Measurements from ENCODE around the gene RAD51AP1.
A peak's percentile ranks its signal among the peaks of the same experiment; 100 is the strongest.

Gene RAD51AP1

DNA sequence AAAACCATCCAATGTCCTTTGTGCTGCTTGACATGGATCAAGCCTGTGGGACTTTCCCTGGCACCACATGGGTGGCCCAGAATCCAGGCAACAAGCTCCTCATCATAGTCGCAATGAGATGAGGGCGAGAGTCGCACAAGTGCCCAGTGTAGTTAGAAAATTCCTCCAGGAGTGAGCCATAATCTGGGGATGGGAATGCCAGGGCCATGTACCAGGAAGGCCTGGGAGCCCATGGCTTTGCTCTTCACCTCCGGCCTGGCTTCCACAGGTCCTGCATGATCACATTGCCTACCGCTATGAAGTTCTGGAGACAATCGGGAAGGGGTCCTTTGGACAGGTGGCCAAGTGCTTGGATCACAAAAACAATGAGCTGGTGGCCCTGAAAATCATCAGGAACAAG, 57.2 kb downstream of the RAD51AP1 start:
- CTCF ChIA-PET: interaction anchor here (0.7 kb wide), 1 partner anchor 10 kb away, joined by 3 read pairs; no protein-coding TSS in a partner anchor

DNA sequence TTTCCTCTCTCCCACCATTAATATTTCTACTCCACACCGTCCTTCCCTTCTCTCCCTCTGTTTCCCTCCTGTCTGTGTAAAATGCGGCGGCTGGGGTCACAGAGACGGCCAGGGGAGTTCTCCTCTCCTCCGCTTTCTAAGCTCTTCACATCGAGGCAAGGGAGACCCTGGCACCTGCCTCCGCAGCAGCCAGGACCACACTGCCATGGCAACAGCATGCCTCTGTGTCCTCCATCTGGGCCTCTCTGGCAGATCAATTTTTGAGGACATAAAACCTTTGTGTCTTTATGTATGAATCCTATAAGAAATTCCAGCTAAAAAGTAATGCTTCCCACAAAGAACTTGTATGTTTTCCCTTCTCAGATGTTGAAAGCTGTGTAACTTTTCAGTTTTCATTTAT, 64.7 kb downstream of the RAD51AP1 start:
- TF ChIP-seq ELF4 (IDR thresholded peaks at IDR 0.05): no peak
- TF ChIP-seq FOXK2 (IDR thresholded peaks at IDR 0.05): no peak
- no peak for TF ChIP-seq ARNT (IDR thresholded peaks at IDR 0.05)
- no peak for TF ChIP-seq FOXA1 (IDR thresholded peaks at IDR 0.05)
- no peak for TF ChIP-seq TARDBP (IDR thresholded peaks at IDR 0.05)
- TF ChIP-seq SUZ12 (IDR thresholded peaks at IDR 0.05): no peak
- TF ChIP-seq, protein P1, sequence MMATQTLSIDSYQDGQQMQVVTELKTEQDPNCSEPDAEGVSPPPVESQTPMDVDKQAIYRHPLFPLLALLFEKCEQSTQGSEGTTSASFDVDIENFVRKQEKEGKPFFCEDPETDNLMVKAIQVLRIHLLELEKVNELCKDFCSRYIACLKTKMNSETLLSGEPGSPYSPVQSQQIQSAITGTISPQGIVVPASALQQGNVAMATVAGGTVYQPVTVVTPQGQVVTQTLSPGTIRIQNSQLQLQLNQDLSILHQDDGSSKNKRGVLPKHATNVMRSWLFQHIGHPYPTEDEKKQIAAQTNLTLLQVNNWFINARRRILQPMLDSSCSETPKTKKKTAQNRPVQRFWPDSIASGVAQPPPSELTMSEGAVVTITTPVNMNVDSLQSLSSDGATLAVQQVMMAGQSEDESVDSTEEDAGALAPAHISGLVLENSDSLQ (IDR thresholded peaks at IDR 0.05): no peak
- TF ChIP-seq LEF1 (IDR thresholded peaks at IDR 0.05; ENCODE audit: borderline replicate concordance): no peak
- no peak for TF ChIP-seq NFRKB (IDR thresholded peaks at IDR 0.05)
- TF ChIP-seq ZNF384 (IDR thresholded peaks at IDR 0.05): no peak
- ChIA-PET POLR2A (no interaction called here), CTCF (interaction anchor here (1.3 to 1.6 kb wide), 2 partner anchors 8 to 24 kb away, joined by 3 to 4 read pairs; no protein-coding TSS in a partner anchor)
- no peak for DNase-seq (ENCODE audit: extremely low spot score)

More for the DNA sequence above, 57.2 kb downstream of the RAD51AP1 start:
- POLR2A ChIA-PET: no interaction called here
- no peak for DNase-seq (ENCODE audit: extremely low spot score)
- no peak for TF ChIP-seq ZNF384 (IDR thresholded peaks at IDR 0.05)
- no peak for TF ChIP-seq FOXM1 (IDR thresholded peaks at IDR 0.05; ENCODE audit: borderline replicate concordance)
- TF ChIP-seq ARNT (IDR thresholded peaks at IDR 0.05): no peak
- TF ChIP-seq, protein P1 (IDR thresholded peaks at IDR 0.05): no peak
- no peak for TF ChIP-seq FOXA1 (IDR thresholded peaks at IDR 0.05)
- TF ChIP-seq SP1 (IDR thresholded peaks at IDR 0.05): no peak
- TF ChIP-seq NFRKB (IDR thresholded peaks at IDR 0.05): no peak
- no peak for TF ChIP-seq FOXK2 (IDR thresholded peaks at IDR 0.05)
- no peak for TF ChIP-seq CTBP1 (IDR thresholded peaks at IDR 0.05; ENCODE audit: borderline replicate concordance)
- no peak for TF ChIP-seq SUZ12 (IDR thresholded peaks at IDR 0.05)

GRCh38 chr12:4603946-4604345, 65.3 kb downstream of the RAD51AP1 start:
- ChIA-PET POLR2A (interaction anchor here (0.6 to 1.9 kb wide), 3 partner anchors 12 to 45 kb away, joined by 3 to 9 read pairs (median 8); partner anchors contain the start of genes AKAP3 and NDUFA9), CTCF (interaction anchor here (0.8 to 1.6 kb wide), 8 partner anchors 9 to 41 kb away, joined by 3 to 4 read pairs (median 4); partner anchors contain the start of gene DYRK4)
- no peak for DNase-seq (ENCODE audit: extremely low spot score)
- TF ChIP-seq ELF4 (IDR thresholded peaks at IDR 0.05) (no peak), LEF1 (IDR thresholded peaks at IDR 0.05; ENCODE audit: borderline replicate concordance) (no peak)

DNA sequence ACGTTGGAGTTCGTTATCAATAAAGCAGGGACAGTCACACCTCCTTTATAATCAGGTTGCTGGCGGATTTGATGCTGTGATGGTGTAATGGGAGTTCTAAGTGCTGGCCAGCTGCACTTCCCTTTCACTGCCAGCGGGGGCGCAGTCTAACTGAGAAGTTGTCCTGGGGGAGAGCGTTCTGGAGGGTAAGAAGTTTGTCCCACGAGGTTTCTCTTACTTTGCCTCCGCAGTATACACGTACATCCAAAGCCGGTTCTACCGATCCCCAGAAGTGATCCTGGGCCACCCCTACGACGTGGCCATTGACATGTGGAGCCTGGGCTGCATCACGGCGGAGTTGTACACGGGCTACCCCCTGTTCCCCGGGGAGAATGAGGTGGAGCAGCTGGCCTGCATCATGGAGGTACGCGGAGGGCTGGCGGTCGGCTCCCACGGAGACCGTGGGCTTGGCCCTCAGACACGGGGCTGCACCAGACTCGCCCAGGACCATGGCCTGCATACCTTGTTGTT, 66.0 kb downstream of the RAD51AP1 start:
- ChIA-PET CTCF (interaction anchor here (0.6 to 1.6 kb wide), 10 partner anchors 10 to 154 kb away, joined by 3 to 6 read pairs (median 4); partner anchors contain the start of gene DYRK4), POLR2A (interaction anchor here (0.6 to 1.9 kb wide), 3 partner anchors 12 to 44 kb away, joined by 3 to 9 read pairs (median 8); partner anchors contain the start of genes AKAP3 and NDUFA9)
- peak; percentile 85 for DNase-seq (ENCODE audit: extremely low spot score)
- TF ChIP-seq ELF4 (IDR thresholded peaks at IDR 0.05): no peak
- TF ChIP-seq BHLHE40 (IDR thresholded peaks at IDR 0.05; ENCODE audit: borderline replicate concordance): no peak
- TF ChIP-seq L3MBTL2 (conservative IDR thresholded peaks at IDR 0.05): peak; percentile 77
- 0 out of 2 replicates have a peak, but pooled peaks have one; percentile 15 for TF ChIP-seq FOXM1 (IDR thresholded peaks at IDR 0.05; ENCODE audit: borderline replicate concordance)
- no peak for TF ChIP-seq FOXK2 (IDR thresholded peaks at IDR 0.05)
- TF ChIP-seq SUZ12 (IDR thresholded peaks at IDR 0.05): no peak

DNA sequence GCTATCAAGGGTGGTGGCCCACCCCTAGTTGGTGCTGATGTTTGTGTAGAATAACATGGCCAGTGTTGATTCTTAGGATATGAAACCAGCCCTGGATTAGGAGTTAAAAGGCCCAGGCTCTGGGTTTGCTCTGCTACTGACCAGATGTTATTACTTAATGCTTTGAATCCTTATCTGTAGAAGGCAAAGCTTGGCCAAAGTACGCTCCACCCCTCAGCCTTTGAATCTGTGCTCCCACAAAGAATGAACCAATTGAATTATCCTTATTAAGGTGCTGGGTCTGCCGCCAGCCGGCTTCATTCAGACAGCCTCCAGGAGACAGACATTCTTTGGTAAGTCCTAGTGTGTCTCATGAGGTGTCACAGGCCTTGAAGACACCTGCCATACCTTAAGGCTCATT, 68.4 kb downstream of the RAD51AP1 start:
- ChIA-PET CTCF (no interaction called here), POLR2A (no interaction called here)
- no peak for DNase-seq (ENCODE audit: extremely low spot score)
- no peak for TF ChIP-seq L3MBTL2 (conservative IDR thresholded peaks at IDR 0.05)
- no peak for TF ChIP-seq TARDBP (IDR thresholded peaks at IDR 0.05)

GRCh38 chr12:4609071-4609470, 70.4 kb downstream of the RAD51AP1 start:
- POLR2A ChIA-PET: no interaction called here
- DNase-seq (ENCODE audit: extremely low spot score): no peak
- TF ChIP-seq BHLHE40 (IDR thresholded peaks at IDR 0.05; ENCODE audit: borderline replicate concordance) (no peak), FOXM1 (IDR thresholded peaks at IDR 0.05; ENCODE audit: borderline replicate concordance) (no peak), ZNF384 (IDR thresholded peaks at IDR 0.05) (no peak), SUZ12 (IDR thresholded peaks at IDR 0.05) (no peak), HDGF (IDR thresholded peaks at IDR 0.05; ENCODE audit: borderline replicate concordance) (no peak), ARNT (IDR thresholded peaks at IDR 0.05) (no peak), LEF1 (IDR thresholded peaks at IDR 0.05; ENCODE audit: borderline replicate concordance) (no peak)
- TF ChIP-seq, protein P1 (IDR thresholded peaks at IDR 0.05): no peak
- CTCF ChIA-PET: interaction anchor here (0.7 kb wide), 1 partner anchor 1381 kb away, joined by 5 read pairs; no protein-coding TSS in a partner anchor
